Naive thymus-derived CD4-positive, alpha-beta T cell (primary cell): ENCODE measurements around the gene CTNNA3. TPM values are rescaled to one million over a fixed set of nuclear protein-coding genes. Genes with fewer than 3 reads are reported as not detected.

ENCODE experiments used
- ATAC-seq: fragments of 150-1000 bp; cut with Tn5 transposase; 2 replicates; pipeline ENCODE4 v1.10.0; 2021; ENCODE audit warnings: mild to moderate bottlenecking, moderate library complexity
- CTCF ChIA-PET: fragments of 350-600 bp; sonication (Branson Sonifier 250); formaldehyde crosslinking; loops from one replicate; lab custom pipeline; 2021; ENCODE audit warnings: antibody characterized with exemption; lab: Charles Lee
- POLR2A ChIA-PET: fragments of 350-600 bp; sonication (Branson Sonifier 250); formaldehyde crosslinking; loops from one replicate; lab custom pipeline; 2021; ENCODE audit warnings: antibody characterized with exemption, inconsistent platforms; lab: Charles Lee
- DNase-seq, 9 donors: peaks; one replicate each; pipeline versions ENCODE4 v3.0.0 to v3.0.0-alpha.2; 2020 to 2022; ENCODE audit warnings: mixed read lengths in 1 of 9
- H3K27ac ChIP-seq: one replicate; pipeline ENCODE4 v1.7.0; 2013; ENCODE audit warnings: mild to moderate bottlenecking, low read depth, low read length, moderate library complexity
- H3K27me3 ChIP-seq, 2 donors: one replicate each; pipeline ENCODE4 v1.7.0; 2013; ENCODE audit warnings: low read length in 2 of 2, mild to moderate bottlenecking in 2 of 2, moderate library complexity in 2 of 2; ENCODE audit not compliant: control insufficient read depth in 2 of 2, insufficient read depth in 2 of 2
- H3K36me3 ChIP-seq, 3 experiments: 1 replicate in 2 of 3; 2 replicates in 1 of 3; pipeline ENCODE4 v1.7.0; 2013; ENCODE audit warnings: low read length in 3 of 3, mild to moderate bottlenecking in 3 of 3, moderate library complexity in 1 of 3; ENCODE audit not compliant: insufficient read depth in 3 of 3, control insufficient read depth in 2 of 3
- H3K4me1 ChIP-seq, 2 donors: one replicate each; pipeline ENCODE4 v1.7.0; 2013; ENCODE audit warnings: low read length in 2 of 2, mild to moderate bottlenecking in 2 of 2, moderate library complexity in 1 of 2; ENCODE audit not compliant: control insufficient read depth in 2 of 2, insufficient read depth in 2 of 2
- H3K4me3 ChIP-seq: 2 replicates; pipeline ENCODE4 v1.7.0; 2013; ENCODE audit warnings: mild to moderate bottlenecking, low read length
- H3K9me3 ChIP-seq, 3 experiments: 1 replicate in 2 of 3; 2 replicates in 1 of 3; pipeline ENCODE4 v1.7.0; 2013; ENCODE audit warnings: low read length in 3 of 3; ENCODE audit not compliant: control insufficient read depth in 2 of 3
- H3K27ac Mint-ChIP-seq, 9 donors: one replicate each; pipeline ENCODE4 v1.8.0; 2020 to 2022; ENCODE audit warnings: mixed read lengths in 9 of 9, mild to moderate bottlenecking in 8 of 9, moderate library complexity in 5 of 9, inconsistent platforms in 2 of 9
- H3K27me3 Mint-ChIP-seq, 5 donors: one replicate each; pipeline ENCODE4 v1.8.0; 2021 to 2022; ENCODE audit warnings: mixed read lengths in 5 of 5, mild to moderate bottlenecking in 1 of 5
- H3K36me3 Mint-ChIP-seq, 5 donors: one replicate each; pipeline ENCODE4 v1.8.0; 2020 to 2022; ENCODE audit warnings: mixed read lengths in 5 of 5, mild to moderate bottlenecking in 3 of 5, inconsistent platforms in 1 of 5
- H3K4me1 Mint-ChIP-seq, 7 donors: one replicate each; pipeline ENCODE4 v1.8.0; 2020 to 2022; ENCODE audit warnings: mixed read lengths in 7 of 7, mild to moderate bottlenecking in 3 of 7, inconsistent platforms in 1 of 7
- H3K4me3 Mint-ChIP-seq, 10 donors: one replicate each; pipeline ENCODE4 v1.8.0; 2020 to 2022; ENCODE audit warnings: mild to moderate bottlenecking in 10 of 10, mixed read lengths in 10 of 10, moderate library complexity in 6 of 10, inconsistent platforms in 2 of 10
- H3K9me3 Mint-ChIP-seq, 11 donors: one replicate each; pipeline ENCODE4 v1.8.0; 2020 to 2022; ENCODE audit warnings: mixed read lengths in 11 of 11, mild to moderate bottlenecking in 4 of 11, inconsistent platforms in 1 of 11, moderate library complexity in 1 of 11
- intact Hi-C, 2 donors: fragments of 100-400 bp; cut with micrococcal nuclease; formaldehyde crosslinking; loops; one replicate each; pipeline ENCODE4 v1.15.1; 2023
- polyA plus RNA-seq, 2 donors: library from polyadenylated mRNA; unstranded; fragments of 300-500 nt; fragmentation: Illumina TruSeq; gene quantifications; one replicate each; pipeline ENCODE4 v1.2.3, GENCODE V29; 2021
- total RNA-seq, 6 experiments: library from RNA in 5 of 6; stranded (reverse) in 5 of 6; gene quantifications; 1 replicate in 5 of 6; 2 replicates in 1 of 6; pipeline ENCODE4 v1.2.3 and lab custom pipeline; 2021 to 2026

CTNNA3 gene
- total and polyA plus RNA-seq, 7 experiments from 2014 or later = 0.43 to 0.84 (median 0.71) TPM; not detected in 2

DNA sequence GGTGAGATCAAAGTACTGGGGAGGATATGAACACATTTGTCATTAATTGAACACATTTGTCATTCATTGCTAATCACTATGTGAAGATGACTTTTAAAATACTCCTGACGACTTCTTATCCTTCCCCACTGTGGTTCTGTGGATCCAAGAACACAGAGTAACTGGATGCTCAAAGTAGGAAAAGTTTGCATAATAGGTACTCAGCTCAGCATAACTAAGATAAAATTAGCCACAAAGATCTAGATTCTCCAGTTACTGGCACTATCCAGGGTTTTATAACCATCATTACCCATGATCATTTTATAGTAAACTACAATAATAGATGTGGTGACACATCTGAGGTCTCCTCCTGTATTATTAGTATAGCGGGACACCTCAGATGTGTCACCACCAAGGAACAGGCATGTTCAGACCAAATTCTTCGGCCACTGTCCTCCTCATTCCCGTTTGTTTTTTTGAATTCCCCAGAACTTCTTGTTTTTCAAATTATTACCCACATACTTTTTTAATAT, 933.7 kb downstream of the CTNNA3 start:
- ATAC-seq (no peak), DNase-seq (no peak)
- ChIA-PET CTCF (no interaction called here), POLR2A (no interaction called here)
- intact Hi-C loops = no loop called here
- Mint-ChIP-seq H3K4me3 (no peak overlapping the region), H3K27me3 (no peaks in the 10 kb centered on the region), H3K4me1 (no peaks in the 10 kb centered on the region), H3K9me3 (peaks cover 0 to 8% (median 0%) of the 10 kb centered on the region in 11 donors), H3K27ac (no peak overlapping the region), H3K36me3 (no peaks in the 10 kb centered on the region)
- H3K36me3 ChIP-seq = no peaks in the 10 kb centered on the region
- no peak overlapping the region for H3K27ac ChIP-seq
- H3K9me3 ChIP-seq = no peaks in the 10 kb centered on the region
- H3K4me3 ChIP-seq = no peak overlapping the region
- no peaks in the 10 kb centered on the region for H3K27me3 ChIP-seq
- no peaks in the 10 kb centered on the region for H3K4me1 ChIP-seq

DNA sequence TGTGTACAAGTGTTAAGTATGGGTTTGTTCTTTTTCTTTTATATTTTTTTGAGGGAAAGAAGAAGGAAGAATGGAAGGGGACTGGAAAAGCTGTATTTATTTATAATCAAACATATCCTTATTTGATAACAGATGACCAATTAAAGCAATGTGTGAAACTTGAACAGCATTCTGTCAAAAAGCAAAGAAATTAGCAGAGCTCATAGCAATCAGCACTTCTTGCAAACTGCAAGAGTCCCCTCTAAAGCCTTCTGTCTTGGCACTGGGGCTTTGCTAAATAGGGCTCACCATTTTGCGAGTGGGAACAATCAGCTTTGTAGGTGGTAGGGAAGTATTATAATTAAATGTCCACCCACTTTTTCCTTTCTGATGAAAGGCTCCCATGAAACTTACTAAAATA, 935.1 kb downstream of the CTNNA3 start:
- no peak overlapping the region for H3K27ac Mint-ChIP-seq
- H3K9me3 Mint-ChIP-seq = peaks cover 0 to 8% (median 0%) of the 10 kb centered on the region in 11 donors
- H3K4me1 ChIP-seq = no peaks in the 10 kb centered on the region
- H3K4me3 ChIP-seq = no peak overlapping the region
- H3K27me3 Mint-ChIP-seq = no peaks in the 10 kb centered on the region
- ChIA-PET POLR2A (no interaction called here), CTCF (no interaction called here)
- H3K27me3 ChIP-seq = no peaks in the 10 kb centered on the region
- ATAC-seq (no peak), DNase-seq (no peak)
- no peak overlapping the region for H3K27ac ChIP-seq
- H3K4me1 Mint-ChIP-seq = no peaks in the 10 kb centered on the region
- H3K9me3 ChIP-seq = no peaks in the 10 kb centered on the region
- H3K36me3 Mint-ChIP-seq = no peaks in the 10 kb centered on the region
- intact Hi-C loops = no loop called here
- no peaks in the 10 kb centered on the region for H3K36me3 ChIP-seq
- no peak overlapping the region for H3K4me3 Mint-ChIP-seq

DNA sequence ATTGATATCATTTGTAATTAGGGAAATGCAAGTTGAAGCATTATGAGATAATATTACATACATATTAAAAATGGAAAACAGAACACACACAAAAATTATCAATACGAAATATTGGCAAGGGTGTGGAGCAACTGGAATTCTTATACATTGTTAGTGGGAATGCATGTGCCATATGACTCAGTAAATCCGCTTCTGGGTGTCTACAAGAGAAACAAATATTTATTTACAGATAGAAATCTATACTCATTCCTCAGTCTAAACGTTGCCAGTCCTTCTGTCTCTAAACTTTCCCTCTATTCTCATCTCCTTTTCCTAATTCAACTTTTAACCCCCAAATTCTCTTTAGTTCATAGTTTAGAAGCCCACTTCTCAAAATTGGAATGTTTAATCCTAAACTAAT, 940.5 kb downstream of the CTNNA3 start:
- H3K9me3 ChIP-seq = no peaks in the 10 kb centered on the region
- H3K4me3 ChIP-seq = no peak overlapping the region
- DNase-seq (no peak), ATAC-seq (no peak)
- no peaks in the 10 kb centered on the region for H3K4me1 Mint-ChIP-seq
- H3K4me1 ChIP-seq = no peaks in the 10 kb centered on the region
- intact Hi-C loops = no loop called here
- no peaks in the 10 kb centered on the region for H3K27me3 ChIP-seq
- no peaks in the 10 kb centered on the region for H3K27me3 Mint-ChIP-seq
- H3K27ac ChIP-seq = no peak overlapping the region
- ChIA-PET CTCF (no interaction called here), POLR2A (no interaction called here)
- H3K36me3 Mint-ChIP-seq = no peaks in the 10 kb centered on the region
- H3K36me3 ChIP-seq = no peaks in the 10 kb centered on the region
- no peak overlapping the region for H3K27ac Mint-ChIP-seq
- H3K9me3 Mint-ChIP-seq = peaks cover 0 to 3% (median 0%) of the 10 kb centered on the region in 11 donors
- no peak overlapping the region for H3K4me3 Mint-ChIP-seq

DNA sequence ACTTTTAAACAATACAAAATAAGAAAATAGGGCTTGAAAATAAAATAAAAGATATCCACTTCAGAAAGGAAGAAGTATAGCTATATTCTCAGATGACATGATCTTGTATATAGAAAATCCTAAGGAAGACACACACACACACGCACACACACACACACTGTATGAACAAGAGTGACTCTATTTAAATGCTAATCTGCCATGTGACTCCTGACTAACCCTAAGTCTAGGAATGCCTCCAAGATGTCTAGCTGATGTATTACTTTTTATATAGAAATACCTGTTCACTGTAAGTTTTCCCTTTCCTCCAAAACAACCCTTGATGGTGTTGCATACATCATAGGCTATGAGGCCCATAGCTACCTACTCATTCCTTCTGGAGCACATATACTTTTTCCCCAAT, 943.3 kb downstream of the CTNNA3 start:
- Mint-ChIP-seq H3K9me3 (peaks cover 0 to 7% (median 1%) of the 10 kb centered on the region in 11 donors), H3K4me1 (no peaks in the 10 kb centered on the region), H3K36me3 (no peaks in the 10 kb centered on the region), H3K27me3 (no peaks in the 10 kb centered on the region), H3K27ac (no peak overlapping the region), H3K4me3 (no peak overlapping the region)
- H3K9me3 ChIP-seq = no peaks in the 10 kb centered on the region
- H3K4me1 ChIP-seq = no peaks in the 10 kb centered on the region
- H3K27me3 ChIP-seq = no peaks in the 10 kb centered on the region
- no peak overlapping the region for H3K27ac ChIP-seq
- DNase-seq (no peak), ATAC-seq (no peak)
- no peak overlapping the region for H3K4me3 ChIP-seq
- CTCF ChIA-PET = no interaction called here
- POLR2A ChIA-PET = no interaction called here
- H3K36me3 ChIP-seq = no peaks in the 10 kb centered on the region
- intact Hi-C loops = no loop called here

DNA sequence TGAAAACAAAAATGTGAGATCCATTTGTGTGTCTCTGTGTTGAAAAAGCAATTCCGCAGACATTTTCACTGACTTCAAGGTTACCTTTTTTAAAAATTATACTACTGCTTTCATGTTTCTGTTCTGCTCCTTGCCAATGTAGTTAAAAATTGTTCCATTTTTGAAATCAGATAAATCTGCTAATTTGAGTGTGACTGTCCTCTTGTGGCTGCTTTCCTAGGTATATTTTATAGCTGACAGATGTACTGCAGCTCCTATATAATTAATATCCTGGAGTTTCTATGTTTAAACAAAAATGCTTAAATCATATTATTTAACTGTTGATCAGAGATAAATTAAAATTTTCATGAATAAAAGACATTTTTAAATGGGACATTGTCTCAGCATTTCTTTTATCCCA, 947.8 kb downstream of the CTNNA3 start:
- Mint-ChIP-seq H3K27me3 (peaks cover 0 to 3% (median 0%) of the 10 kb centered on the region in 5 donors), H3K4me3 (no peak overlapping the region), H3K9me3 (peaks cover 0 to 11% (median 1%) of the 10 kb centered on the region in 11 donors), H3K36me3 (no peaks in the 10 kb centered on the region), H3K27ac (no peak overlapping the region), H3K4me1 (no peaks in the 10 kb centered on the region)
- Histone ChIP-seq H3K36me3 (no peaks in the 10 kb centered on the region), H3K4me3 (no peak overlapping the region), H3K27me3 (no peaks in the 10 kb centered on the region), H3K9me3 (no peaks in the 10 kb centered on the region), H3K4me1 (no peaks in the 10 kb centered on the region), H3K27ac (no peak overlapping the region)
- intact Hi-C loops = no loop called here
- CTCF ChIA-PET = no interaction called here
- POLR2A ChIA-PET = no interaction called here
- ATAC-seq (no peak), DNase-seq (no peak)

- Mint-ChIP-seq H3K9me3 (peaks cover 0 to 18% (median 1%) of the 10 kb centered on the region in 11 donors), H3K27ac (no peak overlapping the region), H3K36me3 (no peaks in the 10 kb centered on the region), H3K4me3 (no peak overlapping the region), H3K4me1 (no peaks in the 10 kb centered on the region), H3K27me3 (peaks cover 0 to 3% (median 0%) of the 10 kb centered on the region in 5 donors)
- Histone ChIP-seq H3K36me3 (no peaks in the 10 kb centered on the region), H3K4me3 (no peak overlapping the region), H3K27ac (no peak overlapping the region), H3K9me3 (no peaks in the 10 kb centered on the region), H3K4me1 (no peaks in the 10 kb centered on the region), H3K27me3 (no peaks in the 10 kb centered on the region)
- DNase-seq (no peak), ATAC-seq (no peak)
- ChIA-PET CTCF (no interaction called here), POLR2A (no interaction called here)
- intact Hi-C loops = no loop called here
These were observed 948.5 kb downstream of the CTNNA3 start for GRCh38 chr10:66747451-66747850.

DNA sequence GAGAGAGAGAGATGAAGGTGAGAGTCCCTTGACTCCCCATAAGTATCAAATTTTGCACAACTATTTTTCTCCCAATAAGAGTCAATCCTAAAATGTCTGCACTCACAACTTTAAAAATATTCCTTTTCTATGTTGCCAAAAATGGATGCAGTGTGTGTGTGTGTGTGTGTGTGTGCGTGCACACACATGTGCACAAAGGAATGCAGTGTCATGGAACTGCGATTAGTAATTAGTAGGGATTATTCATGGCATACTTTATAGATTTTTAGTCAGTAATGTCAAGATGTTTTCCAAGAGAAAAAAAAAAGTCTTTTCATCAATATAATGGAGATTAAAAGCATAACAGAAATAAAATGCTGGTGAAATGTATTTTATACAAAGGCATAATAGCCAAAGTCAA, 949.3 kb downstream of the CTNNA3 start:
- Mint-ChIP-seq H3K4me3 (no peak overlapping the region), H3K36me3 (no peaks in the 10 kb centered on the region), H3K9me3 (peaks cover 0 to 20% (median 0%) of the 10 kb centered on the region in 11 donors), H3K27ac (no peak overlapping the region), H3K4me1 (no peaks in the 10 kb centered on the region), H3K27me3 (peaks cover 0 to 4% (median 0%) of the 10 kb centered on the region in 5 donors)
- ChIA-PET CTCF (no interaction called here), POLR2A (no interaction called here)
- Histone ChIP-seq H3K9me3 (no peaks in the 10 kb centered on the region), H3K27me3 (no peaks in the 10 kb centered on the region), H3K36me3 (no peaks in the 10 kb centered on the region), H3K27ac (no peak overlapping the region), H3K4me1 (no peaks in the 10 kb centered on the region), H3K4me3 (no peak overlapping the region)
- DNase-seq (no peak), ATAC-seq (no peak)
- intact Hi-C loops = no loop called here
